Pancreas (tissue), 10 donors: ENCODE data around the gene SEC23A. TPM values are rescaled to one million over a fixed set of nuclear protein-coding genes. Genes with fewer than 3 reads are reported as not detected.

Source experiments
- ATAC-seq, 4 donors: fragments of 200-7000 bp; cut with Tn5 transposase; one replicate each; pipeline versions ENCODE4 v1.8.0 to v1.9.1; 2020; ENCODE audit warnings: mild to moderate bottlenecking in 4 of 4, moderate library complexity in 4 of 4
- DNase-seq, 6 donors: peaks; one replicate each; pipeline ENCODE4 v3.0.0-alpha.2; 2020
- FAIRE-seq: peaks from 2 replicates; lab custom pipeline; 2012; peaks lifted over from hg19 to GRCh38; lab: Jason Lieb, UNC
- H3K27ac ChIP-seq, 4 donors: fragments of 200-600 bp; sonication (generic); 1 replicate in 3 of 4; 2 replicates in 1 of 4; pipeline versions ENCODE4 v1.5.0 to v1.8.0; 2020
- H3K27me3 ChIP-seq, 4 donors: fragments of 200-600 bp; one replicate each; pipeline ENCODE4 v1.8.0; 2021
- H3K36me3 ChIP-seq, 3 donors: fragments of 200-600 bp; sonication (generic) in 1 of 3; one replicate each; pipeline versions ENCODE4 v1.5.0 to v1.8.0; 2020 to 2021
- H3K4me1 ChIP-seq, 3 donors: fragments of 200-600 bp; one replicate each; pipeline ENCODE4 v1.8.0; 2021
- H3K4me3 ChIP-seq, 4 donors: fragments of 200-600 bp; sonication (generic) in 2 of 4; one replicate each; pipeline versions ENCODE4 v1.5.0 to v1.8.0; 2020 to 2021
- H3K9me3 ChIP-seq, 4 donors: fragments of 200-600 bp; one replicate each; pipeline ENCODE4 v1.8.0; 2021
- CTCF ChIP-seq, 4 donors: fragments of 200-600 bp; sonication (generic) in 3 of 4; IDR thresholded peaks; one replicate each; pipeline versions ENCODE4 v1.5.0 to v1.8.0; 2021; ENCODE audit warnings: antibody characterized with exemption in 4 of 4
- WGBS, 2 donors: extraction: QIAGEN DNeasy Blood & Tissue Kit; methylation state at CpG; one replicate each; pipeline ENCODE4 v1.1.7; 2013; 5-methylcytosine and 5-hydroxymethylcytosine counted together
- intact Hi-C, 3 donors: fragments of 100-400 bp; cut with DNase I; formaldehyde crosslinking; loops; one replicate each; pipeline versions ENCODE4 v1.11.1 to v1.14.2; 2022
- polyA plus RNA-seq, 2 donors: library from polyadenylated mRNA; stranded (reverse); fragments of 200-250 nt; gene quantifications; one replicate each; pipeline ENCODE4 v1.2.3, GENCODE V29; 2013
- total RNA-seq, 6 donors: library from RNA; stranded (reverse); fragmentation: NEBNext Ultra II Directional in 4 of 6; extraction: Animal tissue kit (Norgen Biotek cat#: 25700) in 4 of 6; gene quantifications; one replicate each; pipeline versions ENCODE4 v1.2.1 to v1.2.4, GENCODE V29; 2021 to 2023
- donor health status: healthy with polysubstance abuse.
- donor health status: DM: no; HTN: no; CAD: no; lungs with moderate emphysema.
- donor health status: DM: no; HTN: no; CAD: no.
- donor health status: control.
- donor health status: control.
- donor health status: Bipolar disorder and iron deficiency.
- donor health status: DM: yes; HTN: yes; CAD: no.
- donor health status: DM: no; HTN: no; CAD: no.
- donor health status: DM: no; HTN: no; CAD: no.
- donor health status: DM: yes; HTN: yes; CAD: no.

Gene SEC23A
- total and polyA plus RNA-seq, 8 donors, result 7.6 to 19.7 (median 9.9) TPM

GRCh38 chr14:39090548-39091111 is 12.4 kb downstream of the SEC23A start:
- no peak for FAIRE-seq
- Histone ChIP-seq H3K4me1 (no peaks in the 10 kb centered on the region), H3K4me3 (no peak overlapping the region), H3K9me3 (no peaks in the 10 kb centered on the region), H3K36me3 (peaks cover 0 to 58% (median 24%) of the 10 kb centered on the region in 3 donors), H3K27me3 (no peaks in the 10 kb centered on the region), H3K27ac (no peak overlapping the region)
- intact Hi-C loops, result no loop called here
- TF ChIP-seq CTCF (IDR thresholded peaks at IDR 0.05), result no peak
- DNase-seq, result no peak
- 81 to 86% methylated on average over 4 of the region's 4 CpGs for WGBS, 2 donors
- ATAC-seq, result no peak

GRCh38 chr14:39087493-39087892 is 15.5 kb downstream of the SEC23A start:
- Histone ChIP-seq H3K36me3 (peaks cover 2 to 68% (median 34%) of the 10 kb centered on the region in 3 donors), H3K9me3 (no peaks in the 10 kb centered on the region), H3K4me1 (no peaks in the 10 kb centered on the region), H3K27ac (no peak overlapping the region), H3K27me3 (no peaks in the 10 kb centered on the region), H3K4me3 (no peak overlapping the region)
- TF ChIP-seq CTCF (IDR thresholded peaks at IDR 0.05), result no peak
- WGBS, 2 donors, result 94 to 99% methylated on average over 2 of the region's 2 CpGs
- intact Hi-C loops, result no loop called here
- FAIRE-seq (no peak), DNase-seq (no peak), ATAC-seq (no peak)

GRCh38 chr14:39085933-39086332 is 17.1 kb downstream of the SEC23A start:
- WGBS, 2 donors, result 87 to 90% methylated on average over 7 of the region's 7 CpGs
- Histone ChIP-seq H3K4me1 (no peaks in the 10 kb centered on the region), H3K27ac (no peak overlapping the region), H3K36me3 (peaks cover 2 to 63% (median 29%) of the 10 kb centered on the region in 3 donors), H3K4me3 (no peak overlapping the region), H3K9me3 (no peaks in the 10 kb centered on the region), H3K27me3 (no peaks in the 10 kb centered on the region)
- intact Hi-C loops, result no loop called here
- no peak for TF ChIP-seq CTCF (IDR thresholded peaks at IDR 0.05)
- no peak for FAIRE-seq
- DNase-seq, result no peak
- no peak for ATAC-seq

- Histone ChIP-seq H3K9me3 (no peaks in the 10 kb centered on the region), H3K4me1 (no peaks in the 10 kb centered on the region), H3K27me3 (no peaks in the 10 kb centered on the region), H3K36me3 (peaks cover 2 to 44% (median 22%) of the 10 kb centered on the region in 3 donors), H3K4me3 (no peak overlapping the region), H3K27ac (no peak overlapping the region)
- no peak for ATAC-seq
- TF ChIP-seq CTCF (IDR thresholded peaks at IDR 0.05), result no peak
- FAIRE-seq, result no peak
- intact Hi-C loops, result no loop called here
- WGBS, 2 donors, result 60% methylated on average over 5 of the region's 5 CpGs
- no peak for DNase-seq
Measured at GRCh38 chr14:39083127-39083526, 19.9 kb downstream of the SEC23A start.

GRCh38 chr14:39080886-39081285 is 22.1 kb downstream of the SEC23A start:
- peaks cover 2 to 31% (median 12%) of the 10 kb centered on the region in 3 donors for H3K36me3 ChIP-seq
- intact Hi-C loops, result no loop called here
- DNase-seq (no peak), ATAC-seq (no peak), FAIRE-seq (no peak)
- no peaks in the 10 kb centered on the region for H3K9me3 ChIP-seq
- H3K4me1 ChIP-seq, result no peaks in the 10 kb centered on the region
- no peak overlapping the region for H3K4me3 ChIP-seq
- no peak overlapping the region for H3K27ac ChIP-seq
- 94 to 100% methylated on average over 1 of the region's 1 CpG for WGBS, 2 donors
- H3K27me3 ChIP-seq, result no peaks in the 10 kb centered on the region
- no peak for TF ChIP-seq CTCF (IDR thresholded peaks at IDR 0.05)
